Renal pelvis (tissue), 4 donors: ENCODE measurements around the gene TRIO. TPM values are rescaled to one million over a fixed set of nuclear protein-coding genes. Genes with fewer than 3 reads are reported as not detected.

ENCODE experiments used
- DNase-seq: peaks from one replicate; pipeline ENCODE4 v3.0.0-alpha.2; 2013
- polyA plus RNA-seq, 3 donors: library from polyadenylated mRNA; unstranded; fragments of 120-200 nt; gene quantifications; one replicate each; pipeline ENCODE4 v1.2.1, GENCODE V29; 2013; ENCODE audit not compliant: insufficient read length in 3 of 3

The TRIO gene
- polyA plus RNA-seq, 3 donors: 101 to 115 (median 109) TPM

DNA sequence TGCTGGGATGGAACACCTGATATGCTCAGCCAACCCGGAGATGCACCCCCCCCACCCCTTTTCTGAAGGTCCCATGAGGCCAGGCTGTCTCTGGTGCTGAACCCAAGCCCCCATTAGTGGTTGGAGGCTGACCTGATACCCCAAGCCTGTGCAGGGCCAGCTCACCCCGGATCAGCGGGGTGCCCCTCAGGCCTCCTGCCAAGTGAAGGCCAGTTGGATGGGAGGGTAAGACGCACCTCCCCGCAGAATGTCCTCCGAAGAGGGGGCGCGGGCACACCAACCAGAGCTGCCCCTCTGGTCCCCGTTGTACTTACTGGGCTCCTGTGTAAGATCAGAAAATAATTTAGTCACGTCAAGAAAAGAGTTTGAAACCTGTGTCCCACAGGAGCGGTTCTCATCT lies 361.7 kb downstream of the TRIO start:
- DNase-seq: no peak

DNA sequence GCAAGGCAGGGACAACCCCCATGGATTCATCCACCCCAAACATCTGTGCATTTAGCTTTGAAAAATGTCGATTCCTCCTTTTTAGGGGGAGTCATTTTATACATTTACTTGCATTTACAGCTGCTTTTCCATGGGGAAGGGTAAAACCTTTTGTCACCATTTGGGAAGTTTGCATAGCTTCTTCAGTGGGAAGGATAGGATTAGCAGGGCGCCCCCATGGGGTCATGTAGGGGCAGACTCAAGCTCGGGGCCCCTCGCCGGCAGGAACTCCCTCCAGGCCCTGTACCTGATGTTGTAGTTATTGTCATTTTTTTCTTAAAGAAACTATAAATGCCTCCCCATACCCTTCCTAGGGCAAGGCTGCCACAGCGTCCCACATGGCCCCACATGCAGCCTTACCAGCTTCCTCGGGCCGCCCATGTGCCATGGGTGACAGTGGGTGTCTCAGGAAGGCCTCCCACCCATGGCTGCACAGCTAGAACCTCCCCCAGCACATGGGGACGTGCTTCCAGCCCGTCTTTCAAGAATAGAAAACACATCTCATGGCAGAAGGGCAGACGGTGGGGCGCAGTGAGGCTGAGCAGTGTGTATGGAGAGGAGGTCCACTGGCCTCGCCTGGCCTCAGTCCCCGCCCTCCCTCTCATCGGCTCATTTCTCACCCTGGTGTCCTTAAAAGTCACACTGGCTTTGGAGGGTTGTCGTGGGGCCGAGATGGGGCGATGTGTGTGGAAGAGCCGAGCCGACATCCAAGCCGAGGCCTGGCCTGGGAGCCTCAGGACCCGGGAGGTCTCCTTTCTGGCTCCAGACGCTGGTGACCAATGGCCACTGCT lies 362.4 kb downstream of the TRIO start:
- no peak for DNase-seq

DNA sequence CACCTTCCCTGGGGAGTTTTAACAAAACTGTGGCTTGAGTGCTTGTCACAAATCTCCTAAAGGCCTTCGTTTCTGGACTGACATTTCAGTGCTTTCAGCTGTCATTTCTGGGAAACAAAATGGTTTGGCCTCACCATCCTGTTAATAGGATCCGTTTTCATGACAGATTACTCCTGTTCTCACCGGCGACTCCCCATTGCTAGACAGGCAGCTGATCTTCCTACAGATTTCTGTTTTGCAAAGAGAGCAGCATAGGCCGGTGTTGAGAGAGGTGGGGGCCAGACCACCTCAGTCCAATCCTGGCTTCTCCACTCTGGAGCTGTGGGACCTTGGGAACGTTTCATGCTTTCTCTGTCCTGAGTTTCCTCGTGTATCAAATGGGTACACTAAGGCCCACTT lies 363.0 kb downstream of the TRIO start:
- DNase-seq: no peak

DNA sequence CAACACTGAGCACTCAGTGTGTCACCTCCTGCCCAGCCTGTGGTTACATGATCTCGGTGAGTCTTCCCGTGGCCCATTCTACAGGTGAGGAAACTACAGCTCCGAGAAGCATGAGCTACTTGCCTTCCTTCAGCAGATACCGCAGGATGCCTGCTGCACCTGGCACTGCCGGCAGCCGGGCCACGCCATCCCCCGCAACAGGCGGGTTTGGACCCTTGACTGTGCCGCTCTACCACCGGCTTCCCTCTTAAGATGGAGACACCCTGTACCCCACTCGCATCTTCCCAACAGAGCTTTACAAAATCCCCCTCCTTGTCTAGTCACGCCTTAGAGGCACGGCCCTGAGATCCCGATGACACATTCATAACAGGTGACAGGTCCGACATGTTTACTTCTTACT lies 363.5 kb downstream of the TRIO start:
- no peak for DNase-seq

GRCh38 chr5:14507156-14507941 lies 364.2 kb downstream of the TRIO start:
- no peak for DNase-seq

DNA sequence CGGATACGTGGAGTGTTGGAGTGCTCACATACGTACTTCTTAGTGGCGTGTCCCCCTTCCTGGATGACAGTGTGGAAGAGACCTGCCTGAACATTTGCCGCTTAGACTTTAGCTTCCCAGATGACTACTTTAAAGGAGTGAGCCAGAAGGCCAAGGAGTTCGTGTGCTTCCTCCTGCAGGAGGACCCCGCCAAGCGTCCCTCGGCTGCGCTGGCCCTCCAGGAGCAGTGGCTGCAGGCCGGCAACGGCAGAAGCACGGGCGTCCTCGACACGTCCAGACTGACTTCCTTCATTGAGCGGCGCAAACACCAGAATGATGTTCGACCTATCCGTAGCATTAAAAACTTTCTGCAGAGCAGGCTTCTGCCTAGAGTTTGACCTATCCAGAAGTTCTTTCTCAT lies 364.9 kb downstream of the TRIO start:
- DNase-seq: no peak

- no peak for DNase-seq
Observed at GRCh38 chr5:14509556-14509955, 366.4 kb downstream of the TRIO start.

DNA sequence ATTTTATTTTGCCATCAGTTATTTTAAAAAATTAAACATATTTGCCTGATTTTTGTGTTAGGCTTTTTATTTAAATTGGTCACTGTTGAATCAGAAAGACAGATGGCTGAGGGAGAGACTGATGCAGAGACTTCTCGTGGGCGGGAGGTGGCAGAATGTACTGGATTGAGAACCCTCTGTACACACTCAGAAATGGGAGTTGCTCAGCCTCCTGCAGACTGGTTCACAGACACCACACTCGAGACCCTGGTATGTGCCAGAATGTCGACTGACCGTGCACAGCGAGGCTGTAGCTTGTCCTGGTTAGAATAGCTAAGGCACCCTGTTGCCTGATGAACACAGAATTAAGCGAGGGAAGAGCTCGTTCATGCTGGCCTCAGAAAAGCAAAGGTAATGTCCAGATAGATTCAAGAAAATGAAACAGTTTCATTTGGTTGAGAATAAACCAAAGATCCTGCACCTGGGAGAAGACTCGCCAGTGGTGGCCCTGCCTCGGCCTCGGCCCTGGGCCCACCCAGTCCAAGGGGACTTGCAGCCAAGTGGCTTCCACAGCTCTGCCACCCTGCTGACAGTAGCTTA lies 367.1 kb downstream of the TRIO start:
- DNase-seq: no peak

- no peak for DNase-seq
Observed at GRCh38 chr5:14510880-14511279, 367.7 kb downstream of the TRIO start.

DNA sequence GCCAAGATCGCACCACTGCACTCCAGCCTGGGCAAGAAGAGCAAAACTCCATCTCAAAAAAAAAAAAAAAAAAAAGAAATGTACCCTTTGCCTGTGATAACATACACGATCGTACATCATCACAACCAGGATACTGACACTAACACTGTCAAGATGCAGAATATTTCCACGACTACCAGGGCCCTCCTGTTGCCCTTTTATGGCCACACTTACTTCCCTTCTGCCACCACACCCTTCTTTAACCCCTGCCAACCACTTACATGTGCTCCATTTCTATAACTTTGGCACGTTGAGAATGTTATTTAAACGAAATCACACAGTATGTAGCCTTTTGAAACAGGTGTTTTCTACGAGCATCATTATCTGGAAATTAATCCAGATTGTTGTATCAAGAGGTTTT lies 369.4 kb downstream of the TRIO start:
- no peak for DNase-seq

DNA sequence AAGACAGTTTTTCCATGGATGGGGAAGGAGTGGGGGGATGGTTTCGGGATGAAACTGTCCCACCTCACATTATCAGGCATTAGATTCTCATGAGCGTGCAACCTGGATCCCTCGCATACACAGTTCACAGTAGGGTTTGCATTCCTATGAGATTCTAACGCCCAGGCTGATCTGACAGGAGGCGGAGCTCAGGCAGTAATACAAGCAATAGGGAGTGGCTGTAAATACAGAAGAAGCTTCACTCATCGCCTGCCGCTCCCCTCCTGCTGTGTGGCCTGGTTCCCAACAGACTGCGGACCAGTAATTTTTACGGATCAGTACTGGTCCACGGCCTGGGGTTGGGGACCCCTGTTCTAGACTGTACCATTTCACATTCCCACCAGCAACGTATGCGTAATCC lies 370.1 kb downstream of the TRIO start:
- DNase-seq: no peak

GRCh38 chr5:14516901-14517300 lies 373.8 kb downstream of the TRIO start:
- DNase-seq: no peak

DNA sequence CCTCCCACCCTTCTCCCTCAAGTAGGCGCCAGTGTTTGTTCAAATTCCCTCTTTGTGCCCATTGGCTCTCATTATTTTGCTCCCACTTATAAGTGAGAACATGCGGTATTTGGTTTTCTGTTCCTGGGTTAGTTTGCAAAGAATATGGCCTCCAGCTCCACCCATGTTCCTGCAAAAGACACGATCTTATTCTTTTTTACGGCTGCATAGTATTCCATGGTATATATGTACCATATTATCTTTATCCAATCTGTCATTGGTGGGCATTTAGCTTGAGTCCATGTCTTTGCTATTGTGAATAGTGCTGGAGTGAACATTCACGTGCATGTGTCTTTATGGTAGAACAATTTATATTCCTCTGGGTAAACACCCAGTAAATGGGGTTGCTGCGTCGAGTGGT lies 375.5 kb downstream of the TRIO start:
- no peak for DNase-seq

DNA sequence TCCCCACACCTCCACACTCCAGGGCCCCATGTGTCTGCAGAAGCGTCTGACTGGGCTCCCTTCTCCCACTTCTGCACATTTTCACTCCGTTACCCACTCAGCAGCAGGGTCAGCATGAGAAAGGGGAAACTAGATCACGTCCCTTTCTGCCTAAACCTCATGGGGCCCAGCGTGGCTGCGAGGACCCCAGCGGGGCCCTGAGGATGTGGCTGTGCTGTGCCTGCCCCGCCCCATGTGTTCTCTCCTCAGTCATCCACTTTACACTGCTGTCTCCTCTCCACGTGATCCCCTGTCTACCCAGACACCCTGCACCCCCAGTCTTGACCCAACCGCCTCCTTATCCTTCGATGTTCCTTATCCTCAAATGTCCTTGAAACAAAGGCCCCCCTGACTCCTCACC lies 378.6 kb downstream of the TRIO start:
- DNase-seq: no peak

DNA sequence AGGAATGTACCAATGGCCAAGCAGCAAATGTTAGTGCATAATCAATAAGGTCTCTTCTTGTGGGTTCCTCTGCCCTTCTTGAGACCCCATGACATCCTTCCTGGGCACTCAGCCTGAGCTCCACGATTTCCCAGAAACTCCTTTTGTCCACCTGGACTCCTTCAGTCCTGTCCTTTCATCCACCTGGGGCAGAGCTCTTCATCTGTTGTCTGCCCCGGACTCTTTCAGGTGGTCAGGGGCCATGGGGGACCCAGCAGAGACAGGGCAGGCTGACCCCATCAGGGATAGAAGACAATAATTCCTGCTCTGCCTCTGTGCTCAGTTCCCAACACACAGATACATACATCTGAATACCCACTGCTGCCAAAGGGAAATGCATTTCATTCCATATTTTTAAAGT lies 379.6 kb downstream of the TRIO start:
- no peak for DNase-seq

DNA sequence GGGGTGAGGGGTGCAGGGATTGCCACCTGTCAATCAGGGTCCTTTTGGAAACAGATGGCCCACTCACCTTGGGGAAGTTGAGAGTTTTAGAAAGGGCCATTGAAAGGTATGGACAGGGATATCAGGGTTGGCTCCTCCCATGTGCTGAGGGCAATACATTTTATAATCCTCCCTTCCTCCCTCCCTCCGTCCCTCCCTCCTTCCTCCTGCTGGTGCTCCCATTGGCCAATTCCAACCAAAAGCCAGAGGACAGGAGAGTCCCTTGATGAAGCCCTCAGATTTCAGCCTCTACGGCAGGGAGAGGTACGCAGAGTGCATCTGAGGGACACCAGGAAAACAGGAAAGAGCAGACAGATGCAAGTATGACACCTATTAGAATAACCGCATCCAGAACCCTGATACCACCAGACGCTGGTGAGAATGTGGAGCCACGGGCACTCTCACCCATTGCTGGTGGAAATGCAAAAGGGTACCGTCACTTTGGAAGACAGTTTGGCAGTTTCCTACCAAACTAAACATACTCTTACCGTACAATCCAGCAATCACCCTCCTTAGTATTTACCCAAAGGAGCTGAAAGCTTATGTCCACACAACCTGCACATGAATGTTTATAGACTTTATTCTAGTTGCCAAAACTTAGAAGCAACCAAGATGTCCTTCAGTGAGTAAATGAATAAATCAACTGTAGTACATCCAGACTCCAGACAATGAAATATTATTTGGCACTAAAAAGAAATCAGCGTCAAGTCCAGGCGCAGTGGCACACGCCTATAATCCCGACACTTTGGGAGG lies 380.3 kb downstream of the TRIO start:
- no peak for DNase-seq

- no peak for DNase-seq
Observed at GRCh38 chr5:14525397-14525796, 382.3 kb downstream of the TRIO start.

GRCh38 chr5:14526493-14526892 lies 383.4 kb downstream of the TRIO start:
- DNase-seq: no peak

DNA sequence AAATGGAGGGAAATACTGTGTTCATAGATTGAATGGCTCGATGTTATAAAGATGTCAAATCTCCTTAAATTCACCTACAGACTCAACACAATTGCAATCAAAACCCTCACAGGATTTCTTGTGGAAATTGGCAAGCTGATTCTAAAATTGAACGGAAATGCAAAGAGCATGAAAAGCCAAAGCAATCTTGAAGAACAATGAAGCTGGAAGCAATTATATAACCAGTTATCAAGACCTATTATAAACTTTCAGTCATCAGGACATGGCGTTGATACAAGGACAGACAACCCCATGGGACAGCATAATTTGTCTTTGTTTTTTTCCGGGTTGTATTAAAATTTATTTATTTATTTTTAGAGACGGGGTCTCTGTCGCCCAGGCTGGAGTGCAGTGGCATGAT lies 385.0 kb downstream of the TRIO start:
- DNase-seq: no peak

GRCh38 chr5:14528926-14529325 lies 385.8 kb downstream of the TRIO start:
- no peak for DNase-seq

- no peak for DNase-seq
Observed at GRCh38 chr5:14531668-14532067, 388.5 kb downstream of the TRIO start.

GRCh38 chr5:14532180-14532579 lies 389.0 kb downstream of the TRIO start:
- no peak for DNase-seq
